Dermis microvascular lymphatic vessel endothelial cell (primary cell): Measurements from ENCODE around the gene SLC38A10. TPM values are rescaled to one million over a fixed set of nuclear protein-coding genes. Genes with fewer than 3 reads are reported as not detected.

Experiments used
- DNase-seq, 2 donors: peaks; one replicate each; pipeline versions ENCODE4 v3.0.0 to v3.0.0-alpha.2; 2010; ENCODE audit warnings: low read depth in 2 of 2
- total RNA-seq: library from RNA; depleted of rRNA; stranded (reverse); fragments of >200 nt; gene quantifications from 2 replicates; pipeline ENCODE4 v1.2.1, GENCODE V29; 2014

SLC38A10 gene
- total RNA-seq = 42.2 and 59.5 TPM in 2 replicates

DNA sequence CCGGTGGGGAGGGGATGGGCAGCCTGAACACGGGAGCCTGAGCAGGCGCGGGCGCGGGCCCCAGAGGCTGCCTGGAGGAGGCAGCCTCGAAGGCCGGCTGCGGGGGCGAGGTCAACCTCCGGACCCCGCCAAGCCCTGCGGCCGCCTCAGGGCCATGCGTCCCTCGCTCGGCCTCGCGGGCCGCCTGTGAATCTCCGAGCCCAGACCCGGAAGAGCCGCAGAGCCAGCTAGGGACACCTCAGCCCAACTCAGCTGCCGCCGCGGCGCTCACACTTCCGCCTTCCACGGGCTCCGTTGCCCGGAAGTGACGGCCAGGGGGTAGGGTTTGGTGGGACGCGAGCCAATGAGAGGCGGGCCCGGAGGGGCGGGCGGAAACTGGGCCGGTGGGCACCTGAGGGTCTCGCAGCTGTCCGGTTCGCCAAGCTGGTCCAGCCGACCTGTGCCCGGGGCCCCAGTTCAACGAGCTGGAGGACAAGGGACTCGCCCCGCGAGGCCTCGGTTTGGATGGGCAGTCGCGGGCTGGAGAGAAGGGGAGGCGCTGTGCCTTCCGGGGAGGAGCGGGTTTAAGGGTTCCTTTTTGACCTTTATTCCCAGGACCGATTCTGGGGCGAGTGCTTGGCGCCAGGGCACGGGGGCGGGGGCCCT, at the start of gene SLC38A10:
Gene SLC38A10, minus strand, starts transcription at position 277 of the 645 bp plus-strand sequence. CDS start 386 bp downstream, outside the sequence.
- DNase-seq = peak; percentile 66 to 89

DNA sequence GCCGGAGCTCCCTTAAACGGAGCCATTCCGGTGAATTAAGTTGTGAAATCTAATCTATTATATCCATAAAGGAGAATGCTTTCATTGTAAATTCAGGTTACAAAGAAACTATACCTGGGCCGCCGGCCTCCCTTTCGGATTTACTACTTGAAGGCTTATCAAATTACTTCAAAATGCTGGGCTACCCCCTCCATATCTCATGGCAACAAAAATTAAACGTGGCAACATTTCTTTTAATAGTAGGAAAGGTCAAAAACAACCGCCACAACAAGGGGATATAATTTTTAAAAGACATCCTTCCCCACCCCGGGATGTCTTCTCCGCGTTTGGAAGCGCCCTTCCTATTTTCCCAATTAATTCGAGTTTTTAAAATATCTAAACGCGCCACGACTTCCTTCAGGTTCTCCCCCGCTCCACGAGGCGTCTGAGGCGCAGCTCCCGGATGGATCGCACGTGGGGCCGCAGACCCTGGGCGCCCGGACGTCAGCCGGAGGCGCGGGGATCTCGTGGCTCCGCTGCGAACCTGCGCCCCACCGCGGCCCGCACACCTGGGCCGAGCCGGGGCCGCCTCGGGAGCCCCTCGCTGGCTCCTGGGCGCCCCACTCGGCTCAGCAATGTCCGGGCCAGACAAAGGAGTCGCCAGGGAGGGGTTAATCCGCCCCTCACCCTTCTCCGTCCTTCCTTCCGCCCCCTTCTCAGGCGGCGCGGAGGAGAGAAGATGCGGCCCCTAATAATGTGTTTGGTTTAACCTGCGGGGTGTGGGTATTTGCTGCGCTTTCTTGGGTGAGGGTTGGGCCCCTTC, 47.4 kb upstream of the SLC38A10 start:
- peak in 1 of 2 donors; percentile 33 for DNase-seq

- peak in 1 of 2 donors; percentile 32 for DNase-seq
Observed at GRCh38 chr17:81341516-81342268, 46.6 kb upstream of the SLC38A10 start.

DNA sequence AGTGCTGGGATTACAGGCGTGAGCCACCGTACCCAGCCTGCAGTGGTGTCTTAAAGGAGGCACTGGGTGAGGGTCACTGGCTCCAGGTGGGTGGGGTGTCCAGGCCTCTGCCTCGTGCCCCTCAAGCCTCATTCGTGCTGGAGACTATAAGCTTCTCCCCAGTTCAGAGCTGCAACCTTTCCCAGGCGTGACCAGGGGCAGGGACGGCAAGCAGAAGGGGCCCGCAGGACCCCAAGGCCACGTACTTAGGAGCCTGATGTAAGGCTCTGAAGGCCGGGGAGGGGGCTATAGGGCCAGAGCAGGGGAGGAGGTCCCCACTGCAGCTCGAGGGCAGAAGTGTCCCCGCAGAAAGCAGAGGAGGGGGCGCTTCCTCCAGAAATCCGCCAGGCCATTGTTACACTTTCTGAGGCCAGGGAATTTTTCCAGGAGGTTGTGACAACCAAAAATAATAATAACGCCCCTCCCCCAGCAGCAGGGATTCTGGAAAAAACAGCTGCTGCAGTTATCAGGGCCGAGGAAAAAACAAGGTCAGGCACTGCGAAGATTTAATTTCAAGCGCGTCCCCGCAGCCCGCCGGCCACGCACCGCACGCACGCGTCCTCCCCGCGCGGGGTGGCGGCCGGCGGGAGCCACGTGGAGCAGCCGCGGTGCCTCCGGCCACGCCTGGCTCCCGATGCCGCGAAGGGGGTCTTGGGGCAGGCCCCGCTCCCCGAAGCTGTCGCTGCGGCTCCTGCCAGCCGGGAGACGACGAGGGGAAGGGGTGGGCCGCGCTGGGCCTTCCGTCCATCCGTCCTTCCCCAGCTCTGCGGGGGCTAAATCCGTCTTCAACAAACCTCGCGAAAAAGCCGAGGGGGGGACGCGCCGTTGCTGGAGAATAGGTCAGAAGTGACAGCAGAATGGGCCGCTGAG, 45.8 kb upstream of the SLC38A10 start:
- peak; percentile 60 to 64 for DNase-seq

- DNase-seq = no peak
Observed at GRCh38 chr17:81339534-81340296, 44.6 kb upstream of the SLC38A10 start.

DNA sequence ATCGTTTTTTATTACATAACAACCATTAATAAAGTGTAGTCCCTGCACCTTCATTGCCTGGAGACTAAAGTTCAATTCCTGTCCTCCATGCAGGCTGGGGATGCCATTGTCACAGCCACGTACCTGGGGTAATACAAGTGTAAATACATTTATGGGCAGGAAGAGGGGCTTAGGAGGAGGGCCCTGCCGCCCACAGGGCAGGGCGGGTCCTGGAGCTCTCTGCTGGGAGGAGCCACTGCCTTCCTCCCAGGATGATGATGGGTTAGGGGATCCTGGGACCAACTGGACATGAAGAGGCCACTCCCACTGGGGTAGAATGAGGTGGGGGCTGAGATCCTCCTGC, 44.1 kb upstream of the SLC38A10 start:
- DNase-seq = no peak

DNA sequence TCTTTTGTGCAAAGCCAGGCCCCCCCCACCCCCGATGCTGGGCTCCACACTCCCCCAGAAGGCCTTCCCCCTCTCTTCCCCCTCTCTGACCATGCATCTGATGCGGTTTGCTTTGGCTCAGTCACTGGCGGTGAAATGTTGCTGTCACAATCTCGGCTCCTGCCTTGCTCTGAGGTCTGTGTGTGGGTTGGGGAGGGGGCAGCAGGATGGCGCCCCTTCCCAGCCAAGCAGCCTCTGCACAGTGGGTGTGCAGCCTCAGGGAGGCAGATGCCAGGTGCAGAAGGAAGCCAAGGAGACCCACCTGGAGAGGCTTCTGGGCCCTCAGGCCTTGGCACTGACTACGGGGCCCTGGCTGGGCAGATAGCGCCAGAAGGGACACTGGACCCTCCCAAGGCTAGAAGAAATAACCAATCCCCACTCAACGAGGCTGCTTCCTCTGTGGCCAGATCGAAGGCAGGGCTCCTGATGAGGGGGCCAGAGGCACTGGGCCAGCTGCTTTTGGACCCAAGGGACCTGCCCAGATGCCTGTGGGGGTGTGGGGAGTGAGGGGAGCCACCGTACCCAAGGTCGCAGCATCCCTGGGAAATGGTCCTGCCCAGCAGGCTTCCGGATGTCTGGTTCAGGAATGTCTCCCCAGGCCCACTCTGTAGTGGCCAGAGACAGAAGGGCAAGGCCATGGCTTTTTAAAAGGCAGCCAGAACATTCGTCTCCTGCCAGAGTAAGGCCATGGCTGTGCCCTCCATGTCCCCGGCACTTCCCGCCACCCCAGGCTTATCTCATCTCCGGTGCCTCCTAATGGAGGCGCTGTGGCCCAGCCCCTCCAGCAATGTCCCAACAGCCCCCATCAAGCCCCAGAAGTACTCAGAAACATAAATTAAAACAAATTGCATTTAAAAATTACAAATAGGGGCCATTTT, 43.4 kb upstream of the SLC38A10 start:
- DNase-seq = no peak

DNA sequence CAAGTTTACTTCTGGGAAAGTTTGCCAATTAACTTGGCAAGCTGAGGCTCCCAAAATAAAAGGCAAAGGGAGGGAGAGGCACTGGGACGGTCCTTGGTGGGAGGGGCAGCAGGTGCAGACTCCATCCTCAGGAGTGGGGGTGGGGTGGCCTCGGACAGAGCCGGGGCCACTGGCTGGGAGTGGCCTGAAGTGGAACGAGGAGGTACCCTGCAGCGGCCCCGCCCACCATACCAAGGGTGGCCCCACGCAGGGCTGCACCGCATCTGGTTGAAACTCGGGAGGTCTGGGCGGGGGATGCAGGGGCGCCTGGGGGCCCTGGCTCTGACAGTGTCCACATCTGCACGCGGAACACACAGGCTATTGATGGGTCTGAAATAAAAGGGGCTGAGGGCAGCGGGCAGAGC, 42.4 kb upstream of the SLC38A10 start:
- DNase-seq = no peak

GRCh38 chr17:81336930-81337325, 41.8 kb upstream of the SLC38A10 start:
- DNase-seq = no peak

DNA sequence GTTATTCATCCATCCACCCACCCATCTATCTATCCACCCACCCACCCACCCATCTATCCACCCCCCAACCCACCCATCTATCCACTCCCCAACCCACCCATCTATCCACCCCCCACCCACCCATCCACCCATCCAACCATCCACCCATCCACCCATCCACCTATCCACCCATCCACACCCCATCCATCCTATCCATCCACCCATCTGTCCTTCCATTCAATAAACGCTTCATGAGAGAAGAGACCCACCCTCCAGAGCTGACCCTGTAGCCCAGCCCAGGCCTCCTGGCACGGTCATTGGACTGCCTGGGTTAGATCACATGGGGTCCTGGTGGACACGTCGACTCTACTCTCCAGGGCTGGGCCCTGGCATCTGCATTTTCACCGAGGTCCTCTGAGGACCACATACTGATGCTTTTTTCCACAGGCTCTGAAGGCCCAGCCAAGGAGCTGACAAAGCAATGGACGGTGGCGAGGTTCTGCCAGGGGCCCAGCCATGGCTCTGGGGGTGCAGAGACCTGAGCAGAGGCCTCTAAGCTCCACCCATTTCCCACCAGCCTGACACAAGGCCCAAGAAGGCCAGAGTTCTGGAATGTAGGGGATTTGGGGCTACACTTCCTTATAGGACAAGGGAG, 41.3 kb upstream of the SLC38A10 start:
- DNase-seq = no peak

- DNase-seq = no peak
Observed at GRCh38 chr17:81335773-81336157, 40.7 kb upstream of the SLC38A10 start.

GRCh38 chr17:81334987-81335772, 40.1 kb upstream of the SLC38A10 start:
- DNase-seq = no peak

DNA sequence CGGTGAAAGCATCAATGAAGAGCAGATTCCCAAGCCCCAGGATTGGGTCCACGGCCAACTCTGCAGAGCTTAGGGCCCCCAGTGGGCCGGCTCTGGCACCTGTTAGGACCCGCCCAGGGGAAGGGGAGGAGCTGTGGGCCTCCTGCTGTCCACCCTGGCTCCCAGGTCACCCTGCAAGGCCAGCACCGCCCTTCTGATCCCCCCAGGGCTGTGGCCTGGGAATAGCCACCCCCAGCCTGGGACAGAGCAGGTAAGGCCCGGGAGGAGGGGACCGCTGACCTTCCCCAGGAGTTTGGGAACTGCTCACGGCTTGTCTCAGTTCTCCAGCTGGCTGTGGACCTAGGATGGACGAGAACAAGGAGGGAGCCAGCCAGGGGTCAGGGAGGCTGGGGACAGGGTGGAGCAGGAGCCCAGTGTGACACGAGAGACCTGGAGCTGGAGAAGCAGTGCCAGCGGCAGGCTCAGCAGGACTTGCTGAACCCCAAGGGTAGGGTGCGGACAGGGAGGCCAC, 39.3 kb upstream of the SLC38A10 start:
- no peak for DNase-seq

DNA sequence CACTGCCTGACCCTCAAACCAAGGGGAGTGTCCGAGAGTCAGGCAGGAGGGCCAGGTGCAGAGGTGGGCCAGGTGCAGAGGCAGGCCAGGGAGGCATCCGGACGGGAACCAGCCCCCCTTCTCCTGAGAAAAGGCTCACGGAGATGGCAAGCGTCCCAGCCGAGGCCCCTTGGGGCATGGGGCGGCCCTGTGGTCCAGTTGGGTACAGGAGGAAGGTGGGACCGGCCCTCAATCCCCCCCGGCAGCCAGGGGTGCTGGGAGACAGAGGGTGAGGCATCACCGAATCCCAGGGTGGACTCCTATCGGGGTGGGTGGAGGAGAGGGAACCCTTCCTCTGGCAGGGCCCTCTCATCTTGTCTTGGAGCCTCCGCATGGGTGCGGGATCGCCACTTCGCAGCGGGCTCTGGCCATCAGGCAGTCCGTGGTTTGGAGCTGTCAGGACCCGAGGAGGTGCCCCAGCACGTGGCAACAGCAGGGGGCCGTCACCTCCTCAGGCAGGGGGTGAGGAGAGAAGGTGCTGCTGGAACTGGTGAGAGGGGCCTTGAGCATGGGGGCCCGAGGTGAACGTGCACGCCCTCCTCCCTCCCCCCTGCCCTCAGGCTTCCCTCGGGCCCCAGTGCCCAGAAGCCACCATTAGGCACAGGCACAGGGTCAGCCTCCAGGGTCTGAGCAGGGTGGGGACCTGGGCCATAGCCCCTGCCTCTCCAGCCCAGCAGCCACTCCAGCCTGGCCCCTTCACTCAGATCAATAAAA, 38.7 kb upstream of the SLC38A10 start:
- DNase-seq = no peak

DNA sequence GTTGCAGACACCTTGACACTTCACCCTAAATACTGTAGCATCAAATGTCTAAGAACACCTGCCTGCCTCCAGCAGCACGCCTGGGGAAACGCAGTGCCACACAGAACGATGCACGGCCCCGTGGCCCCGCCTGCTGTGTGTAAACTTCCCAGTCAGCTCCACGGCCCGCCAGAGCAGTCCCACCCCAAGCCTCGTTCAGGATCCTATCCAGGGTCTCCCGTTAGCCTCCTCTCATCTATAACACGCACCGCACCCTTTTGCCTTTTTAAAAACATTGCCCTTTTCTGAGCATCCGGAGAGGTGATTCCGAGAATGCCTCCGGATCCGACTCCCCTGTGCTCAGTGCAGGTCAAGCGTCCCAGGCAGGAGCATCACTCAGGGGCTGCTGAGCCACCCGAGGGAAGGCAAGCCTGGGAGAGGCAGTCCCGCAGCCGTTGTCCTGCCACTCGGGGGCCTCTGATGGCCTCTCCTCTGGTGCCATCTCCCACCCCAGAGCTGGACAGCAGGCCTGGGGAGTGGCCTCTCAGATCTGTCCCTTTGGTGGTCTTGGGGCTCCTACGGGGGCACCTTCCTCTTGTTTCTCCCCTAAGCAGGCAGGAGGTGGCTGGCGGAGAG, 37.9 kb upstream of the SLC38A10 start:
- no peak for DNase-seq

DNA sequence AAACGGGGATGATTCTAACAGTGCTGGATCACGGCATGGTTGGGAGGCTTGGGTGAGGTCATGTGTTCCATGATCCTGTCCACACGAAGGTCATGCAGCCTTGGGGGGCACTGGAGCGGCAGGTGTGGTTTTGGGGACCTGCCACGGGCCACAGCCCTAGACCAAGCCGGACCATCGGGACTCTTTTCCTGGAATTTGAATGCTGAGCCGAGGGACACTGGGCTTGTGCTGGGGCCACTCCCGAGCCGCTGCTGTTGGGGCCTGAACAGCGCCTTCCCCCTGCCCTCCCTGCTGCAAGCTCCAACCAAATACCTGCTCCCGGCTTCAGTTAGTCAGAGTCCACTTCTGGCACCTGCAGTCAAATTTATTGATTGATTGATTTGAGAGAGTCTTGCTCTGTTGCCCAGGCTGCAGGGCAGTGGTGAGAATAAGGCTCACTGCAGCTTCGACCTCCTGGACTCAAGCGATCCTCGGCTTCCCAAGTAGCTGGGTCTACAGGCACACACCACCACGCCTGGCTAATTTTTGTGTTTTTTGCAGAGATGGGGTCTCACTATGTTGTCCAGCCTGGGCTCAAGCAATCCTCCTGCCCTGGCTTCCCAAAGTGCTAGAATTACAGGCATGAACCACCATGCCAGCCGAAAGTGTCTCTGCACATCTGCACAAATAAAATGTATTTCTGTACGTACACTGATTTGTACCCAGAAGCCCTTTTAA, 37.2 kb upstream of the SLC38A10 start:
- DNase-seq = no peak
